SK-N-SH (cell line): ENCODE results near the gene ETFA.

Experiments
- POLR2AphosphoS5 ChIP-seq: IDR thresholded peaks from 2 replicates; pipeline ENCODE4 v1.6.1; 2012; ENCODE audit warnings: low read depth, low read length
- TF ChIP-seq, protein P1 (sequence below): fragments of 200-600 bp; sonication (generic); IDR thresholded peaks from 2 replicates; pipeline ENCODE4 v1.6.1; 2017; ENCODE audit warnings: antibody characterized with exemption, mild to moderate bottlenecking, moderate library complexity

DNA sequence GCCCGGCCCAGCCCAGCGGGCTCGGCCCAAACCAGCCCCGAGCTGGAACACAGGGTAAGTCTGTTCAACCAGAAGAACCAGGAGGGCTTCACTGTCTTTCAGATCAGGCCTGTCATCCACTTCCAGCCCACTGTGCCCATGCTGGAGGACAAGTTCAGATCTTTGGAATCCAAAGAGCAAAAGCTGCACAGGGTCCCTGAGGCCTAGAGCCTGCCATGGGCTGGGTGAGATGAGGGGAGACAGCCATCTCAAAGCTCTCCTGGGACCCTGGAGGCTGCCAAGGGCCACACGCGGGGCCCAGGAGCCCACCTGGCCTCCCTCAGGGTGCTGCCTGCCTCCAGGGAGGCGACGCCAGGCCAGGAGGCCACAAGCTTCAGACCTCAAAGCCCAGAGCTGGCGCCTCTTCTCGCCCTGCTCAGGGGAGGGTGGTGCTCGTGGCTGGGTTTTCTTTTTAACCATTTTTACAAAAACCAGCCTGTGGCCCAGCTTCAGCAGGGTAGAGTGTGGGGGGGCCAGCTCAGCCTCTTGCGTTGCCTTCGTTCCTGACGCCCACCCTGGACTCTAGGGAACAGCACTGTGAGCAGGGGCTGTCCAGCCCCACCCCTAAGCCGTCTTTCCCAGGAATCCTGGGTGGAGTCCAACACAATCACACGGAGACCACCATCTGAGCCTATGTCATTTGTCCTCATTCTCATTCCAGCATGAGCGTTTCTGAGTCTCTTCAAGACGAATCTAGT lies 107.0 kb downstream of the ETFA start:
- TF ChIP-seq POLR2AphosphoS5: no peak
- TF ChIP-seq, protein P1, sequence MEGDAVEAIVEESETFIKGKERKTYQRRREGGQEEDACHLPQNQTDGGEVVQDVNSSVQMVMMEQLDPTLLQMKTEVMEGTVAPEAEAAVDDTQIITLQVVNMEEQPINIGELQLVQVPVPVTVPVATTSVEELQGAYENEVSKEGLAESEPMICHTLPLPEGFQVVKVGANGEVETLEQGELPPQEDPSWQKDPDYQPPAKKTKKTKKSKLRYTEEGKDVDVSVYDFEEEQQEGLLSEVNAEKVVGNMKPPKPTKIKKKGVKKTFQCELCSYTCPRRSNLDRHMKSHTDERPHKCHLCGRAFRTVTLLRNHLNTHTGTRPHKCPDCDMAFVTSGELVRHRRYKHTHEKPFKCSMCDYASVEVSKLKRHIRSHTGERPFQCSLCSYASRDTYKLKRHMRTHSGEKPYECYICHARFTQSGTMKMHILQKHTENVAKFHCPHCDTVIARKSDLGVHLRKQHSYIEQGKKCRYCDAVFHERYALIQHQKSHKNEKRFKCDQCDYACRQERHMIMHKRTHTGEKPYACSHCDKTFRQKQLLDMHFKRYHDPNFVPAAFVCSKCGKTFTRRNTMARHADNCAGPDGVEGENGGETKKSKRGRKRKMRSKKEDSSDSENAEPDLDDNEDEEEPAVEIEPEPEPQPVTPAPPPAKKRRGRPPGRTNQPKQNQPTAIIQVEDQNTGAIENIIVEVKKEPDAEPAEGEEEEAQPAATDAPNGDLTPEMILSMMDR: no peak
